HG02981 (cell line): ENCODE data around the gene COX7A1.
"Not testable (repeated sequence)": the region's sequence is repeated elsewhere in the genome, so short reads cannot be mapped to it uniquely, and the experiment has no call there.

Source experiments
- ATAC-seq: cut with Tn5 transposase; IDR thresholded peaks from one replicate; pipeline ENCODE4 v1.9.1; 2021; ENCODE audit warnings: mild to moderate bottlenecking, moderate library complexity; ENCODE audit not compliant: unreplicated experiment

The COX7A1 gene

DNA sequence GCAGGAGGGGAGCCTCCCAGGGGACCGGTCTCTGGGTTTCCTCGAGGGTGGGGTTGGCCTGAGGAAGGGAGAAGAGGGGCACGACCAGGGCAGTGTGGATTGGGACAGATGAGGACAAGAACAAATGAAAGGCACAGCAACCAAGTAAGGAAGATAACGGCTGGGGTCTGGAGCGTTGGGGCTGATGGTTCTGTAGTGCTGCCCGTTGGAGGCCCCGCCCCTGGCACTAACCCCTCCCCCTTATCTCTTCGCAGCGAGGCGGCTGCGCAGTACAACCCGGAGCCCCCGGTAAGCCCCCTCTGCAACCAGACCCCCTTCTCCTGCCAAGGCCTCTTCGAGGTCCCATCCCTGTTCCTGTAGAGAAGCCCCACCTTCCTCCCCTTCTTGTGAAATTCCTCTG, 10.2 kb downstream of the COX7A1 start:
- no peak for ATAC-seq

DNA sequence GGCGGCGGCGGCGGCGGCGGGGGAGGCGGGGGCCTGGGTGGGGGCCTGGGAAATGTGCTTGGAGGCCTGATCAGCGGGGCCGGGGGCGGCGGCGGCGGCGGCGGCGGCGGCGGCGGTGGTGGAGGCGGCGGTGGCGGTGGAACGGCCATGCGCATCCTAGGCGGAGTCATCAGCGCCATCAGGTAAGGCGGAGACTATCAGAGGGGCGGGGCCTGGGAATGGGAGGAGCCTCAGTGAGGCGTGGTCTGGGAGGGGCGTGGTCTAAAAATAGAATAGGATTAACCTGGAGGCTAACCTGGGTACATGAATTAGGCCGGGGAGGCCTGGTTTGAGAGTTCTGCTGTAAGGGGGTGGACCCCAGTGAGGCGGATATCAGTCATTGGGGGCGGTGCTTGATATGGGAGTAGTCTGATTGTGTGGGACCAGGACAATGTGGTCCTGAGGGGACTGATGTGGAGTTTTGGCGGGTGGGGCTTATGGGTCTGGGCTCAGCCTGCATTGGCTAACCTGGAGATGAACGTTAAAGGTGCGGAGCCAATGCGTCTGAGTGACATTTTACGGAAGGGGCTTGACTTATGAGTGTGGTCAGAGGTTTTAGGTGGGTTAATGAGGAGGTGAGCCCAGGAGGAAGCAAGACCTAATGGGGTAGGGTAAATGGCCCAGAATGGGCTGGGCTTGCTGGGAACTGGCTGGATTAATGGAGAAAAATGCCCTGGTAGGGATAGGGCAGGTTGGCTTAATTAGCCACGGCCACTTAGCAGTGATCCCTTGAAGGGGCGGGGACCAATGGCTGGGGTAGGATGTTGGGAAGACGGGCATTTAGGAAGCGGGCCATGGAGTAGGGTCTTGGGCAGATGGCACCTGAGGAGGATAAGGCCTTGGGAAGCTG, 11.0 kb downstream of the COX7A1 start:
- ATAC-seq, result peak; percentile 50

DNA sequence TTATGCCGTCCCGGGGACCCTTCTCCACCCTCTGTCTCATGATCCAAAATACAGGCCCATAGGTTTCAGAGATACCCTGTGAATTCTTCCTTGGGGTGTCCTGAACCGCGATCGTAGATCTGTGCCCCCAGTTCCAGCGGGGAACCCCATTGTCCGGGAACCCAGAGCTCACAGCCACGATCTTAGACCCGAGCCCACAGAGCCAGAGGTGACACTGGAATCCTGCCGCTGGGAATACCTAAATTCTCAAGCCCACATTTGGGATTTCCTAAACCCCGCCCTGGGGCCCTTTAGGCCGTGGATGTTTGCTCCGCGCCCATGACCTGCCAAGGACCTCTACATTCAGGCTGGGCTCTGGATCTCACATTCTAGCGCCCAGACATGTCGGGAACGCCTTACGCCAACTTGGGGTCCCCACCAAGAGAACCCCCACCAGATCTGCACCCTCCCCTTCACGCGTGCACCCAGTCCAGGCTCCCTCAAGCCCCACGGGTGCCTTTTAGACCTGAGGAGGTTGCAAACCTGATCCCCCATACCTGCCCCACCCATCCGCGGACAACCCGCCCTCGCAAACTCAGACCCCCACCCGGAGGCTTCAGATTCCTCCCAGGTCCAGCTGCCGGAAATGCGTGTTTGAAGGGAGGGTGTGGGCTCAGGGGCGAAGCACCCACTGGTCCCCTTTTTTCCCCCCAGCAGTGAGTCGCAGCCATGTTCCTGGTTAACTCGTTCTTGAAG, 11.8 kb downstream of the COX7A1 start:
- peak; percentile 2 for ATAC-seq

DNA sequence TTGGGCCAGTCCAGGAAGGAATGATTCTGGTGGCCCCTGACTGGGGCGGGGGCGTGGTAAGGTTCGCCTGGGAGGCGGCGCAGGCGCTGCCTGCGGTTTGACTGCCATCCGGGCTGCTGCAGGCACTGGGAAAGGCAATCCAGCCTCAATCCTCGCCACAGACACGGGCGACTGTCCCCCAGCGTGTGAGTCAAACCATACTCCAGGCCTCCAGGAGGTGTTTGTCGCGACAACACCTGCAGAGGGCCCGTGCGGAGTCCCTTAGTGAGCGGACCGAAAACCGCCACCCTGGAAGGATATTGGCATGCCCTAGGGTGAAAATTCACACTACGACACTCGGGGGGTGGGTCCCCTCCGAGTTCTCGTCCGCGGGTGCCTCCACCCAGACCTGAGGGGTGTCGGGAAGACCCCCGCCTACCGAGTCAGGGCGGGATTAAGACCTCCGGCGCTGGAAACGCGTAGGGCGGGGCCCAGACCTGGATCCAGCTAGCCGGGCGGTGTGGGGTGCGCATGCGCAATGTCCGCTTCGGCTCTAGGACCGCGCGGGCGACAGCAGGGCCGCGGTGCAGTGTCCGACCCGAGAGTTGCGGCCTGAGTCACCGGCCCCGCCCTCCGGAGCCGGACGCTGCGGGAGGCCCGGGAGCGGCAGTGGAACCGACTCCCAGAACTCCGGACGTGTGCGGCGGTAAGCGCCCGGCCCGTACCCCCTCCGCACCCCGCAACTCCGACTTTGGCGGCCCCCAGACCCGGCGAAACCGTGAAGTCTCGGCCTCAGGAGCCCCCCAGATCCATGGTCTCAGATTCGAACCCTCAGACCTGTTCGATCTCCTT, 12.6 kb downstream of the COX7A1 start, which contains the start of gene CAPNS1:
Gene CAPNS1, plus strand, starts transcription at position 594 of the 831 bp plus-strand sequence. CDS start 946 bp downstream, outside the sequence.
- ATAC-seq, result peak; percentile 66

DNA sequence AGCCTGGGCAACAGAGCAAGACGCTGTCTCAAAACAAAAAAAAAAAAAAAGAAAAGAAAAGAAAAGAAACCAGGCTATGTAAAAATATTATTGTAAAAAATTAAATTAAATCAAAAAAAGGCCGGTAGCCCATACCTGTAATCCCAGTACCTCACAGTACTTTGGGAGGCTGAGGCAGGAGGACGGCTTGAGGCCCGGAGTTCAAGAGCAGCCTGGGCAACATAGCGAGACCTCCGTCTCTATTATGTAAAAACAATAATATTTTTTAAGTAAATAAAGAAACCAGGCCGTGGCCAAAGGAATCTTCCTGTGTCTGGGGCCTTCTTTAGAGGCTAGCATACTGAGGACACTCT, 13.2 kb downstream of the COX7A1 start:
- no peak for ATAC-seq

DNA sequence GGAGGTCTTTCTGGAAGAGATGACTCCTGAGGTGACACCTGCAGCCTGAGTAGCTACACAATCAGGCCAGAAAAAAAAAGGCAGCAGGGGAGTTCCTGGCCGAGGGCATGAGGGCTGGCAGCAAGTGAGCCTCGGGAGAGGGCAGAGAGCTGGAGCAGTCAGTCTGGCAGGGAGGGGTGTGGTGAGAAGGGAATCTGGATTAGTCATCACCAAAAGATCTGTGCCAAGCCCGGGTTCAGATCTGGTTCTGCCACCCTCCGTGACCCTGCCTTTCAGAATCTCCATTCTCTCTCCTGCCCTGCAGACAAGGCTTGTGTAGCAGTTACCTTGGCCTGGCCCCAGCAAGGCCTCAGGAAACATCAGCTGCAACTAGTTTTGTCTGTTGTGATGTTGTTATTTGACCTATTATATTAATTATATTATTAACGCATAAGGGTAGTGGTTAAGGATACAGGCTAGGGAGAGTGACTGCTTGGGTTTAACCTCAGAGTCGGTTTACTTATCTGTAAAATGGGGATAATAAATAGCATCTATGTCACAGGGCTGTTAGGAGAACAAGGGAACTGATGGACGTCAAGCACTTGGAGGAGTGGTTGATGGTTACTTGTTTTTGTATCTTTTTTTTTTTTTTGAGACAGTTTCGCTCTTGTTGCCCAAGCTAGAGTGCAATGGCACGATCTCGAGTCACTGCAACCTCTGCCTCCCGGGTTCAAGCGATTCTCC, 15.1 kb downstream of the COX7A1 start:
- no peak for ATAC-seq

DNA sequence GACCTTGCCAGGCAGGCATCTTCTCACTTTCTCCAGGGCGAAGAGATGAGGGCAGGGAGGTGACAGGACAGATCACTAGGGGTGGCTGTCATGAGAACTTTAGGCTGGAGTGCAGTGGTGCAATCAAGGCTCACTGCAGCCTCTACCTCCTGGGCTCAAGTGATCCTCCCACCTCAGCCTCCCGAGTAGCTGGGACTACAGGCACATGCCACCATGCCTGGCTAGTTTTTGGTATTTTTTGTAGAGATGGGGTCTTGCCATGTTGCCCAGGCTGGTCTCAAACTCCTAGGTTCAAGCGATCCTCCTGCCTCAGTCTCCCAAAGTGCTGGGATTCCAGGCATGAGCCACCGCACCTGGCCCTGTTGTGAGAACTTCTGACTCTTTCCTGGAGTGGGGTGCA, 17.4 kb downstream of the COX7A1 start:
- not testable (repeated sequence) for ATAC-seq

DNA sequence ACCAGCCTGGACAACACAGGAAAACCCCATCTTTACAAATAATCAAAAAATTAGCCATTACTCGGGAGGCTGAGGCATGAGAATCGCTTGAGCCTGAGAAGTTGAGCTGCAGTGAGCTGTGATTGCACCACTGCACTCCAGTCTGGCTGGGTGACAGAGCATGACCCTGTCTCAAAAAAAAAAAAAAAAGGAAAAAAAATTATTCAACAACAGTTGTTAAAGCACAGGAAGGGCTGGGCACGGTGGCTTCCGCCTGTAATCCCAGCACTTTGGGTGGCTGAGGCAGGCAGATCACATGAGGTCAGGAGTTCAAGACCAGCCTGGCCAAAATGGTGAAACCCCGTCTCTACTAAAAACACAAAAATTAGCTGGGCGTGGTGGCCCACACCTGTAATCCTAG, 21.0 kb downstream of the COX7A1 start:
- not testable (repeated sequence) for ATAC-seq

DNA sequence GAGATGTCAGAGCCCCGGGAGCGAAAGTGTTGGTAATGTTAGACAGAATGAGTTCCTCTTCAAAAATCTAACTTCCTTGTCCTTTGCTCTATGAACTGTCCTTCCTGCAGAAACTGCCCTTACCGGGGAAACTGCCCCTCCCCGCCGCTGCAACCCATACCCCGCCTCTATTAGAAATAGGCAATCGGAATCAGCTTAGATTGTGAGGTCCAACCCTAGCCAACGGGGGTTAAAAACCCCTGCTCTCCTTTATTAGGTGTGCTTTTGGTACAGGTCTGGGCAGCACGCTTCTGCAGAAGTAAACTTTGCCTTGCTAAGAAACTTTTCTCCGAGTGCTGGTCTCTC, 23.9 kb downstream of the COX7A1 start:
- no peak for ATAC-seq

DNA sequence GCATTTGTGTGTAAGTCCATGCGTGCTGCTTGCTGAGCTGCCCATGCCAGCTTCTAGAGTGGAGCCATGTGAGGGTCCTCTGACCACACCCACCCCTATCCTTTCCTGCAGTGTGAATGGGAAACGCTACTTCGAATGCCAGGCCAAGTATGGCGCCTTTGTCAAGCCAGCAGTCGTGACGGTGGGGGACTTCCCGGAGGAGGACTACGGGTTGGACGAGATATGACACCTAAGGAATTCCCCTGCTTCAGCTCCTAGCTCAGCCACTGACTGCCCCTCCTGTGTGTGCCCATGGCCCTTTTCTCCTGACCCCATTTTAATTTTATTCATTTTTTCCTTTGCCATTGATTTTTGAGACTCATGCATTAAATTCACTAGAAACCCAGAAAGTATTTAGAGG, 26.7 kb downstream of the COX7A1 start:
- ATAC-seq, result no peak

DNA sequence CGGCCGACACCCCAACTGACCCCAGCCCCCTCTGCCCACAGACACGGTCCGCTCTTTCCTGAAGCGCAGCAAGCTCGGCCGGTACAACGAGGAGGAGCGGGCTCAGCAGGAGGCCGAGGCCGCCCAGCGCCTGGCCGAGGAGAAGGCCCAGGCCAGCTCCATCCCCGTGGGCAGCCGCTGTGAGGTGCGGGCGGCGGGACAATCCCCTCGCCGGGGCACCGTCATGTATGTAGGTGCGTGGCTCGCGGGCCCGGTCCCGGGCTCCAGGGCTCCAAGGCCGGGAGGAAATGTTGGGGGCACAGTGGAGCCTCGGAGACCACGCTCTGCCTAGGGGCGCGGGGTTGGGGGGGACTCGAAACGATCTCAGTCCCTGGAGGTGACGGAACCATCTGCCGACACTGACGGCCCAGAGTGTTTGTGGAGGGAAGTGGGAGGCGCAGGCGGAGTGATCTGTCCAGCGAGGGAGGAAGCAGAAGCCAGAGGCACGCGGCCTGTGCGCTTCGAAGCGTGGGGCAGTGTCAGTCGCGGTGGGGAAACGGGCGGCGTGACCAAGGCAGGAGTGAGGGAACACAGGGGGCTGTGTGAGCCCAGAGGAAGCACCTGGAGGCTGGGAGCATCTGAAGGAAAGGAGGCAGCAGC, 30.6 kb downstream of the COX7A1 start:
- ATAC-seq, result no peak

DNA sequence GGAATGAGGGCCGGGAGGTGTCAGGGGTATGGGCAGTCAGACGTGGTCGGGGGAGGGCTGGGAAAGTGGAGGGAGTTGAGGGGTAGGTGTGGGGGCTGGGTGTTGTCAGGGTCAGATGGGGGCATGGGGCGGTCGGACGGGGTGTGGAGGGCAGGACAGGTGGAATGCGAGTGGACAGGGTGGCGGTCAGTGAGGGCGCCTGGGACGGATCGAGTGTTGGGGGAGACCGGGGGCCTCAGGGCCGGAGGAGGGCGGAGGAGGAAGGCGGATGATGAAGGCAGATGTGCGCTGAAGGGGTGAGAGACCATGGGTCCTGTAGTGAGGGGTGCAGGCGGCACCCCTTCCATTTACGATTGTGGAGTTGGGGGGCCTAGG, 31.3 kb downstream of the COX7A1 start:
- no peak for ATAC-seq

DNA sequence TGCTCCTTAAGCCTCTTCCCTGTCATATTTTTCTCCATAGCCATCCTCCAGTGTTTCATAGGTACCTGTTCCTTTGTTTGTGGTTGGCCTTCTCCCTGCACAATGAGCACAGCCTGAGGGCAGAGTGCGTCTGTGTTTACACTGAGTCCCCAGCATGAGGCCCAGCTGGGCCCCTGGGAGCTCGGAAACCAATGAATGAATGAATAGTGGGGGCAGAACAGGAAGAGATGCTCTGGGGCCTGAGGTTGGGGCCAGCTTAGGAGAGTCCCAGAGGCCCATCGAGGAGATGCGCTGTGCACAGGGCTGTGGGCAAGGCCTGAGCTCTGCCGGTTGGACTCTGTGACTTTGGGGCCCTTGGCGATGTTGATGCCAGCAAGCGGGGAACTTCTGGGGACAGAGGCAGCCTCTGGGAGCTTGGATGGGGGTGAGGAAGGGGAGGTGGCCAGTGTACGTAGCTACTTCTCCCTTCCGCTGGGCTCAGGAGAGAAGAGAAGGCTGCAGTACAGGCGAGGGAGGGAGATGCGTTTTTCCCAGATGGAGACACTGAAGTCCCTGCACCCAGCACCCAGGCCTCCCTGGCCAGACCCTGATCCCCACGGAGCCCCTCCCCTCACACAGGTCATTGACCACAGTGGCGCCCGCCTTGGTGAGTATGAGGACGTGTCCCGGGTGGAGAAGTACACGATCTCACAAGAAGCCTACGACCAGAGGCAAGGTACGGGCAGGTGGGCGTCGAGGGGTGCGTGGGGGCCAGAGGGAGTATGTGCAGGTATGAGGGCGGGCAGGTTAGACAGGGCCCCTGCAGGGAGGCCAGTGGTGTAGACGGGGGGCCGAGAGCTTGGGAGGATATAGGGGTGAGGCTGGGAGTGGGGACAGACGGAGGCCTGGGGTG, 31.9 kb downstream of the COX7A1 start:
- no peak for ATAC-seq

DNA sequence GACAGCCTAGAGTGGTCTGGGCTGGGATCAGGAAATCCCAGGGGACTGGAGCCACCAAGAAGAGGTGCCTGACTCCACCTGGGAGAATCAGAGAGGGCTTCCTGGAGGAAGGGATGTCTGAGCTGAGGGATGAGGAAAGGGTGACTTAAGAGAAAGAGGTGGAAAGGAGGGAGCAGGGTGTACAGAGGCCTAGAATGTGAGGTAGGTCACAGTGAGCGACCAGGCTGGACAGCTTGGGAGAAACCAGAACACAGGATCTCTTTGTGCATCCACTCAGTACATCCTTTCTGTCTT, 36.0 kb downstream of the COX7A1 start:
- no peak for ATAC-seq

DNA sequence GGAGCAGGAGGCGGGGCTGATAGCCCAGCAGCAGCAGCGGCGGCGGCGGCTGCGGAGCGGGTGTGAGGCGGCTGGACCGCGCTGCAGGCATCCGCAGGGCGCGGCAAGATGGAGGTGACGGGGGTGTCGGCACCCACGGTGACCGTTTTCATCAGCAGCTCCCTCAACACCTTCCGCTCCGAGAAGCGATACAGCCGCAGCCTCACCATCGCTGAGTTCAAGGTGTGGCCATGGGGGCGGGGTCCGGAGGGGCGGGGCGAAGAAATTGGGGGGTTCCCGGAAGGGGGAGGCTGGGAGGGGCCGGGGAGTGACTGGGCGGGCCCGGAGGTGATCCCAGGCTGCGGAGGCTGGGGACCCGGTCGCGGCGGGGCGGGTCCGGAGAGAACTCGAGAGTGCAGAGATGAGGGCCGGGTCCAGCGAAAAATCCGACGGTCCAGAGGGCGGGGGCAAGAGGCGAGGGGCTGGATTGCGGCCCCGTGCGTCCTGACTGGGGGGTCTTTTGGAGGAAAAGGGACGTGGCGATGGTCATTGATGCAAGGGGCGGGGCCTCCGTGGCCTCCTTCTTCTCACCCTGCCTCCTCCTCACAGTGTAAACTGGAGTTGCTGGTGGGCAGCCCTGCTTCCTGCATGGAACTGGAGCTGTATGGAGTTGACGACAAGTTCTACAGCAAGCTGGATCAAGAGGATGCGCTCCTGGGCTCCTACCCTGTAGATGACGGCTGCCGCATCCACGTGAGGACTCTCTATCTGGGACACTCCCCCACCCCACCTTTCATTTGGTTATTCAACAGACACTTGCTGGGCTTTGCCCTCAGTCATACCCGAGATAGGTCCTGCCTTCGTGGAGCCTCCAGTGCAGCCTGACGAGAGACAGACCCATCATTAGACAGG, 36.5 kb downstream of the COX7A1 start, which contains the start of gene TBCB:
Gene TBCB, plus strand, starts transcription at position 16 of the 891 bp plus-strand sequence. Its CDS starts 93 bp downstream, at position 109.
- ATAC-seq, result peak; percentile 31

DNA sequence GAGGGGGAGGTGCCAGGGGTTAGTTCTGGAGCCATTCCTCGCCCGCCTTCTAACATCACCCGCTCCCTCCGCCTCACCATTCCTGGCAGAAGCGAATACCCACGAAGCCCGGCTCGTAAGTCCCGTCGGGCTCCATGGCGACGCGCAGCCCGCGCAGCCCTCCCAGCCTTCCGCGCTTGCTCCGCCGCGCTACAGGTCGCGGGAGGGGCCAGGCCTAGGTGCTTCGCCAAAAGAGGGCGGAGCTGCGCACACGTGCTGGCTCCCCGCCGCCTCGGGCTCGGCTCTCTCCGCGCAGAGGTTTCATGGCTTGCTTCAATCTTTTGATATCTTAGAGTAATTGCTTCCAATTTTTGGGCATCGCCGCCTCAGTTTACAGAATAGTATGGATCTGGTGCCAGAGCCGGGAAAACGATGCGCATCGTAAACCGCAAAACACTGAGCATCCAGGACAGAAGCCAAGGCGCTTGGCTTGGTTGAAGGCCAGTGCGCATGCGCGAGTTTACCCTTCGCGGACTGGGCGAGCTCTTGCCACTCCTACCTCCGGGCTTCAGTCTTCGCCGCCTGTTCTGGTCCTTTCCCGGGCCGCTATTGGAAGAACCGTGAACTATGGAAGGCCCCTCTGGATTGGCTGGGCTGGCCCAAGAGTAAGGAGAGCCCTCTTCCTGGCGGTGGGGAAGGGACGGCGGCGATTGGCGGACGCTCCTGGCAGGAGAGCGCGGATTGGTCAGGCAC, 37.4 kb downstream of the COX7A1 start, which contains the start of gene POLR2I:
Gene POLR2I, minus strand, starts transcription at position 155 of the 732 bp plus-strand sequence. Its CDS starts 19 bp downstream, at position 136.
- peak; percentile 82 for ATAC-seq

DNA sequence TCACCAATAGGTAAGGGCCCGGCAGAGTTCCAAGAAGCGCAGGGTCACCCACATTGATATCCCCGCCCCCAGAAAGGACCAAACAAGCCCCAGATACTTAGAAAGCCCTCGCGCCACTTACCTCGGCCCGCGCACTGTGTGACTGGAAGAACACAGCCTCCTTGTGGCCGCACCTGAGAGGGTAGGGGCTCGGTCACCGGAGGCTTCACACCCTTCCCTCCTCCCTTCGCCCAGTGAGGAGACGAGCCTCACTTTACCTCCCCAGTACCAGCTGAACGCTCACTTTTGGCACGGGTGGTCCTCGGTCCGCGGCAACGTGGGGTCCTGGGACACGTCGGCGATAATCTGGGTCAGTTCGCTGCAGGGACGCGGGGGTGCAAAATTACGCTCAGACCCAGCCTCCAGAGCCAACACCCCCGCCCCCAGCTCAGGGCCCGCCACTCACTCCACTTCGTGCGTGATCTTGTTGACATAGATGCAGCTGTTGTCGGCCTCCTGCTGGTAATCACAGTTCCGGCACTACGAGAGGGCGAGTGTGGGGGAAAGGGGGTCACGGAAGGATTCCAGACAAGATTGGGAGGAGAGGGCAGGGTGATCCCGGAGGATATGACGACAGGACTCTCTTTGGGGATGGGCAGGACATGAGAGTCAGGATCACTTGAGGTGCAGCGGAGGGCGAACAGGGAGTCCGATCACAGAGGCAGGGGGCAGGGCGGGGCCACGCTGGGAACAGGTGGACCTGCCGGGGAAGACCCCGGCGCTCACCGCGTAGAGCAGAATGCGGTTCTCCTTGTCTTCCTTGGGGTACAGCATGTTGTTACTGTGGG, 38.1 kb downstream of the COX7A1 start:
- ATAC-seq, result no peak
